Measurements from ENCODE around the gene FRRS1L. TPM values are rescaled to one million over a fixed set of nuclear protein-coding genes. Genes with fewer than 3 reads are reported as not detected.

FRRS1L gene
- under 1 TPM in 3 of 4 donors, not detected in 1; 0.06 to 0.24 (median 0.16) TPM for total RNA-seq

- no peak for DNase-seq (ENCODE audit: low spot score)
- no peak for TF ChIP-seq CTCF (IDR thresholded peaks at IDR 0.05)
- no peak for ATAC-seq (ENCODE audit: low FRiP score)
Measured at GRCh38 chr9:109166771-109167601, at the start of gene FRRS1L. FRRS1L (minus strand) TSS chr9:109167249; CDS start chr9:109167138, 111 bp downstream.

- no peak for TF ChIP-seq CTCF (IDR thresholded peaks at IDR 0.05)
Measured at GRCh38 chr9:109214414-109214813, 47.4 kb upstream of the FRRS1L start.

GRCh38 chr9:109213285-109214121 lies 46.5 kb upstream of the FRRS1L start:
- DNase-seq (ENCODE audit: low spot score), result no peak
- TF ChIP-seq CTCF (IDR thresholded peaks at IDR 0.05), result no peak
- no peak for ATAC-seq (ENCODE audit: low FRiP score)

More at GRCh38 chr9:109214414-109214813, 47.4 kb upstream of the FRRS1L start:
- ATAC-seq (ENCODE audit: low FRiP score) (no peak), DNase-seq (ENCODE audit: low spot score) (no peak)

- DNase-seq (ENCODE audit: low spot score), result no peak
- no peak for TF ChIP-seq CTCF (IDR thresholded peaks at IDR 0.05)
- ATAC-seq (ENCODE audit: low FRiP score), result no peak
Measured at GRCh38 chr9:109212768-109213167, 45.7 kb upstream of the FRRS1L start.

- DNase-seq (ENCODE audit: low spot score) (no peak), ATAC-seq (ENCODE audit: low FRiP score) (no peak)
Measured at GRCh38 chr9:109206670-109207069, 39.6 kb upstream of the FRRS1L start.

GRCh38 chr9:109205526-109205925 lies 38.5 kb upstream of the FRRS1L start:
- no peak for TF ChIP-seq CTCF (IDR thresholded peaks at IDR 0.05)
- DNase-seq (ENCODE audit: low spot score) (no peak), ATAC-seq (ENCODE audit: low FRiP score) (no peak)

More at GRCh38 chr9:109206670-109207069, 39.6 kb upstream of the FRRS1L start:
- no peak for TF ChIP-seq CTCF (IDR thresholded peaks at IDR 0.05)
